Stimulated activated CD8-positive, alpha-beta memory T cell treated with anti-CD3 and anti-CD28 coated beads, Interleukin-4, amount 100 ng/mL, for 24 hours (primary cell): Measurements from ENCODE around the gene CDH15.
A peak's percentile ranks its signal among the peaks of the same experiment; 100 is the strongest.

ENCODE experiments used
- DNase-seq: peaks from one replicate; pipeline ENCODE4 v3.0.0-alpha.2; 2020; ENCODE audit warnings: low read depth

Gene CDH15, protein sequence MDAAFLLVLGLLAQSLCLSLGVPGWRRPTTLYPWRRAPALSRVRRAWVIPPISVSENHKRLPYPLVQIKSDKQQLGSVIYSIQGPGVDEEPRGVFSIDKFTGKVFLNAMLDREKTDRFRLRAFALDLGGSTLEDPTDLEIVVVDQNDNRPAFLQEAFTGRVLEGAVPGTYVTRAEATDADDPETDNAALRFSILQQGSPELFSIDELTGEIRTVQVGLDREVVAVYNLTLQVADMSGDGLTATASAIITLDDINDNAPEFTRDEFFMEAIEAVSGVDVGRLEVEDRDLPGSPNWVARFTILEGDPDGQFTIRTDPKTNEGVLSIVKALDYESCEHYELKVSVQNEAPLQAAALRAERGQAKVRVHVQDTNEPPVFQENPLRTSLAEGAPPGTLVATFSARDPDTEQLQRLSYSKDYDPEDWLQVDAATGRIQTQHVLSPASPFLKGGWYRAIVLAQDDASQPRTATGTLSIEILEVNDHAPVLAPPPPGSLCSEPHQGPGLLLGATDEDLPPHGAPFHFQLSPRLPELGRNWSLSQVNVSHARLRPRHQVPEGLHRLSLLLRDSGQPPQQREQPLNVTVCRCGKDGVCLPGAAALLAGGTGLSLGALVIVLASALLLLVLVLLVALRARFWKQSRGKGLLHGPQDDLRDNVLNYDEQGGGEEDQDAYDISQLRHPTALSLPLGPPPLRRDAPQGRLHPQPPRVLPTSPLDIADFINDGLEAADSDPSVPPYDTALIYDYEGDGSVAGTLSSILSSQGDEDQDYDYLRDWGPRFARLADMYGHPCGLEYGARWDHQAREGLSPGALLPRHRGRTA

DNA sequence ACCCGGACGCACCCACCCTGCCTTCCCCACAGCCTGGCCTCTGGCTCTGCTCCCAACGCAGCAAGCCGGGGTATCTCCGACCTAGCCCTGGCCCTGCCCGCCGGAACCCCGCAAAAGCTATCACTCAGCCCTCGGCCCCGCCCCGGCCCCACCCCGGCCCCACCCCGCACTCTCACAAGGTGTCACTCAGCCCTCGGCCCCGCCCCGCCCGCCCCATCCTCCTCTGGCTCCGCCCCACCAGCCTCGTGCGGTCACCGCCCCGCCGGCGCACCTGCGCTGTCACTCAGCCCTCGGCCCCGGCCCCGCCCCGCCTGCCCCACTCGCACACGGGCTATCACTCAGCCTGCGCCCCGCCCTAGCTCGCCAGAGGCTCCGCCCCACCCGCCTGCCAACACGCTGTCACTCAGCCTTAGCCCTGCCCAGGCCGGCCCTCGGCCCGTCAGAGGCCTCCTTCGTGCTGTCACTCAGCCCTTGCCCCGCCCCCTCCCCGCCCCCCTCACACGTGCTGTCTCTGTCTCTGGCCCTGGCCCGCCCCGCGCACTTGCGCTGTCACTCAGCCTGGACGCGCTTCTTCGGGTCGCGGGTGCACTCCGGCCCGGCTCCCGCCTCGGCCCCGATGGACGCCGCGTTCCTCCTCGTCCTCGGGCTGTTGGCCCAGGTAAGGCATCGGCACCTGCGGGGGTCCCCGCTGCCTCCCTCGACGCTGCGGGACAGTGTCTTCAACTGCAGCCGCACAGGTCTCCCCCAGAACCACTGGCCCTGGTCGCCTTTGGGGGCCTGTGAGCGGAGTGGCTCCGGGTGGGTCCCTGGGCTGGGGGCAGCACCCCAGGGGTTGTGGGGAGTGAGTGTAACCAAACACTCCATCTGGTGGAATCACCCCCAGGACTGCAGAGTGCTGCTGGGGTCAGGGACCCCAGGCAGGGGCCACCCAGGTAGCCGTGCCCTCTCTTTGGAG is at the start of gene CDH15:
TSS of gene CDH15 (plus strand) at position 533 of the 955 bp plus-strand sequence. CDS start at position 617, 84 bp downstream.
- DNase-seq: peak; percentile 91

DNA sequence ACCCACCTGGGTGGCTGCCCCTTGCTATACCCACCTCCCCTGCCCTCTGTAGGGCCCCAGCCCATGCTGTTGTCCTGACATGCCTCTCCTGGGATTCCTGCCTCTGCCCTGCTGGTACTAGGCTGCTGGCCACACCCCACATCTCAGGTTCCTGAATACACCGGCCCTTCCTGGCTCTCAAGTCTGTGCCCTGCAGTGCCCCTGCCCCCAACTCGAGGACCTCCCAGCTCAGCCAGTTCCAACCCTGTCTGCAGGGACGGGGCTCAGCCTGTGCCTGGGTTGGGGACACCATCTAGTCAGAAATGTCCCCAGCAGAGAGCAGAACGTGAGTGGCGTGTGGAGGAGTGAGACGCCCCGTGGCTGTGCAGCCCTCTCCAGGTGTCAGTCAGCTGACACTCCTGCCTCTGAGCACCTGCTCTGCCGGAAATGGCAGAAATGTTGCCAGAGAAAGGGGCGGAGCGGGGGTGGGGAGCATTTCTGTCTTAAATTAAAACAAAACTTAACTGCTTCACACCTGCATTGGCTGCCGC is 49.2 kb upstream of the CDH15 start:
- no peak for DNase-seq

DNA sequence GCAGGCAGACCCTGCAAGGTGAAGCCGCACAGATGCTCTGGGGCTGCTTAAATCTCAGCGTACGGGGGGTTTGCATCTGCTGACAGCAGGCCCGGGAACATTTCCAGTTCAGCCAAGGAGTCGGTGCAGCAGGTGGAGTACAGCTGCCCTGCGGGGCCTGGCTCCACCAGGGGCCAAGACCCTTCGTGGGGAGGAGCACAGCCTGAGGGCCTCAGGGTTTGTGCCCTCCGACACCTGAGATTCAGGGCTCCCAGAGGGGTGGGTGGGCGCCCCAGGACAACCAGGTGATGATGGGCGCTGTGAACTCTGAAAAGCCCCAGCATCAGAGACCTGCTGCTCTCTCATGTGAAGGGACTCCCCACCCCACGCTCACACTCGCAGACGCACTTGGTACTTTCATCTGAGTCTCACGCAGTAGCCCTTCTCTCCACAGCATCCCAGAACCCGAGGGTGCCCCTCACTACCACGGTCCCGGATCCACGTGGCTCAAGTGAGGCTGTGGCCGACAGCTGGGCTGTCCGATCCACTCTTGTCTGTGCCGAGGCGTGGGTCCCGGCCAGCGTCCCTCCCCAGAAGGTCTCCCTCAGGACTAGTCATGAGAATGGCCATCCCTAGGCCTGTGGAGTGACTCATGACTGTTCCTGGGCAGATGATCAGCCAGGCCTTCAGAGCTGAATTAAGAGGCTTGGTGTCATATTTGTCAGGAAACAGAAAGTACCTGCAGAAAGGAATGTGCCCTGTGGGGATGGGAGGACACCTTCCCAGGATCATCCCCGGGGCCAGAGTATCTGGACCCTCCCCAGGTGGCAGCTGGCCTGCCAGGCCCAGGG is 48.3 kb upstream of the CDH15 start:
- DNase-seq: no peak

DNA sequence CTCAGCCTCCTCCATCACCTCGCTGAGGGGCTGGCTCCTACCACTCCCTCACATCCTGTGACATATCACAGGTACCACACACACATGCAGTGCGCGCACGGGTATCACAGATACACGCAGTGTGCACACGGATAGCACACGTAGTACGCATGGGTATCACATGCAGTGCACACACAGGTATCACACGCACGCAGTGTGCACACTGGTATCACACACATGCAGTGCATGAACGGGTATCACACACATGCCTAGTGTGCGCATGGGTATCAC is 47.8 kb upstream of the CDH15 start:
- DNase-seq: no peak

DNA sequence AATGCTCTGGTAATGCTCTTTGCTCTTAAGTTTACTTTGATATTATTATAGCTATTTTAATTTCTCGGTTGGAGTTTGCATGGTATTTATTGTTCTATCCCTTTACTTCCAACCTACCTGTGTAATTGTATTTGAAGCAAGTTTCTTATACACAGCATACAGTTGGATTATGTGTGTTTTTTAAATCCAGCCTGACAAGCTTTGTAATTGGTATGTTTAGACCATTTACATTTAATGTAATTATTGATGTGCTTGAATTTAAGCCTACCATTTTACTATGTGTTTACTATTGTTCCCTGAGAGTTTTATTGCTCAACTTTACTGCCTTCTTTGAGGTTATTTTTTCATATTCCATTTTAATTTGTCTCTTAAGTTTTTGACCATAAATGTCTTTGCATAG is 42.2 kb upstream of the CDH15 start:
- DNase-seq: no peak

DNA sequence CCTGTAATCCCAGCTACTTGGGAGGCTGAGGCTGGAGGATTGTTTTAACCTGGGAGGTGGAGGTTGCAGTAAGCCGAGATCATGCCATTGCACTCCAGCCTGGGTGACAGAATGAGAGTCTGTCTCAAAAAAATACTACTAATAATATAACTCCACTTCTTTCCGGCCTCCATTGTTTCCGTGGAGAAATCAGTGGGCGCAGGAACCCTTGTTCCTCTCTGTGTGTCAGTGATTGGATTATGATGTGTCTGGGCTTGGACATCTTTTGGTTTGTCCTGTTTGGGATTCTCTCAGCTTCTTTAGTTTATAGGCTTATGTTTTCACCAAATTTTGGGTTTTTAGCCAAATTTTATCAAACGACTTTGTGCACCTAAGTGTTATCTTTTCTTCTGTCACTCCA is 41.1 kb upstream of the CDH15 start:
- no peak for DNase-seq

DNA sequence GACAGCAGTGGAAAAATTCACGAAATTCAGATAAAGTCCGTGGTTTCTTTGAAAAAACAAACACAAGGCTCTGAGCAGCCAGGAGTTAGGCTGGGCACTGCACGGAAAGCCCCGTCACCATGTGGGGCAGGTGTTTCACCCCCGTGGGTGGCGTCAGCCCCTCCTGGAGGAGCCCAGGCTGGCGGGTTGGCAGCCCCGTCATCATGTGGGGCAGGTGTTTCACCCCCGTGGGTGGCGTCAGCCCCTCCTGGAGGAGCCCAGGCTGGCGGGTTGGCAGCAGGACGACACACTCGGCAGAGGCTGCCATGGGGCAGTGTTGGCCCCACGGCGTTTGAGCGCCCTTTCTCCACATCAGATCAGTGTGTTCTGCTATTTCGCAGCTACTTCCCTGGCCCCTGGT is 39.8 kb upstream of the CDH15 start:
- DNase-seq: no peak

DNA sequence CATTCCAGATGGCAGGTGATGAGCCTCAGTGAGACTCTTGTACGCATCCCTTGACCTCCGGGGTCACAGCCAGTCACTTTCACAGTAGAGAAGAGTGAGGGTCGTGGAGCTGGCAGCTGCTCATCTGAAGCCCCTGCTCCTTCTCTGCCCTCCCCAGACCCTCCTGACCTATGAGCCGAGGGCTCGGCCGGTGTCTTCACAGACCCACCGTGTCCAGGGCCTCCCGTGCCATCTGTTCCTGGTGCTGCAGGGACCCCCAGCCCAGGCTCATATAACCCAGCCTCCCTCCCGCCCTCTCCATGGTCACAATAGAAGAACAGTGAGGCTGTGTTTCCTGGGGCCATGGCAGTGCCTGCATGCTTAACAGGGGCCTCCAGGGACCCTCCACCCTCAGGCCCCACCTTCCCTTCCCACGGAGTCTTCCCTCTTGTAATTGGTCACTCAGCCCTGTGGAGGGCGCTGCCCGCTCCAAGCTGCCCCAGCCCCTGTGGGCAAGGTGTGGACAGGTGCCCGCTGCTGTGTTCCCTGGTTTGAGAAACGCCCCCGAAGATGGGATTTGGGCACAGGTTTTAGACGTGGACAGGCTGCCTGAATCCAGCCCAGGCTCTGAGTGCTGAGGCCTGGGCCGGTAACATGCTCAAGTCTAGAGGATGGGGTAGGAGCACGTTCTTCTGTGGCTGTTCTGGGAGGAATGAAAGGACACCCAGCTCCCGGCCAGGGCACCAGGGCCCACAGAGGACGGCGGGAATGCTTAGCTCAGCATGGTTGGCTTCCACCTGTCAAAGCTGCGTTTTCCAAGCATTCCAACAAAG is 39.1 kb upstream of the CDH15 start:
- DNase-seq: no peak

DNA sequence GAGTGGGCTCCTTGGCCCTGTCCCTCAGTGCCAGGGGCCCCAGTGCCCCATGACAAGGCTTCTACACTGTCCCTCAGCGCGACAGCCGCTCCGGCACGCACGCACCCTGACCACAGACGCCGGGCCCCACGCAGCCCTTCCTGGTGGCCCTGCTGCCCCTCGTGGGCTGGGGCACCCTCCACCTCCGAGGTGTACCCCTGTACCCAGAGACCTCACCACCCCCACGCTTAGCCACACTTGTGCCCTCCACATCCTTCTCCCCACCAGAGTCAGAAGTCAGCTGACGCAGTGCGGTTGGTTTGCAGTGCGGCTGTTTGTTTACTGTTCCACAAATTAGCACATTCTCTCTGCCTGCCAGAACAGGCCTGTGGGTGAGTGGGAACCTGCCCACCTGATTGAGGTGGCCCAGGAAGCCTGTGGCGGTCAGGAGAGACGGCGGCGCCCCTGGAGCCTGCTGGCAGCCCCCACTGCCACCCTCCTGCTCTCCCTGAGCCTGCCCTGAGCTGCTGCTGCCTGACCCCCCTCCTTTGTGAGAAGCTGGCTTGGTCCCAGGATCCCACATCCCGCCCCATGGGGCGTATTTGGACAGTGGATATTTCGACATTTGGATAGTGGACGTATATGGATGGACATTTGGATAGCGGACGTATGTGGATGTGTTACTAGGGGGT is 38.0 kb upstream of the CDH15 start:
- DNase-seq: no peak

DNA sequence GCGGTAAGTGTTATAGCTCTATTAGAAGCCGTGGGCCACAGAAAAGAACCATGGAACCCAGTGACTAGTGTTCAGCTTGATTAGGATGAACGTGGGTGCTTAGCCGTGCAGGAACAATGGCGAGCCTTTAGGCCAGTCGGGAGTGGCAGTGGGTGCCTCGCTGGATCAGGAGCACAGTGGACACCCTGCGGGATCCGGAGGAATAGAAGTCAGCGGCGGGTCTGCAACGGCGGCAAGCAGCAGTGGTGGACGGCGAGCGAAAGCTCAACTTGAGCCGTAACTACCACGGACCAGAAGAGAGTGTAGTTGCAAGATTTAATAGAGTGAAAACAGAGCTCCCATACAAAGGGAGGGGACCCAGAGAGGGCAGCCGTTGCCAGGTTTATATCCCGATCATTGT is 37.3 kb upstream of the CDH15 start:
- no peak for DNase-seq

DNA sequence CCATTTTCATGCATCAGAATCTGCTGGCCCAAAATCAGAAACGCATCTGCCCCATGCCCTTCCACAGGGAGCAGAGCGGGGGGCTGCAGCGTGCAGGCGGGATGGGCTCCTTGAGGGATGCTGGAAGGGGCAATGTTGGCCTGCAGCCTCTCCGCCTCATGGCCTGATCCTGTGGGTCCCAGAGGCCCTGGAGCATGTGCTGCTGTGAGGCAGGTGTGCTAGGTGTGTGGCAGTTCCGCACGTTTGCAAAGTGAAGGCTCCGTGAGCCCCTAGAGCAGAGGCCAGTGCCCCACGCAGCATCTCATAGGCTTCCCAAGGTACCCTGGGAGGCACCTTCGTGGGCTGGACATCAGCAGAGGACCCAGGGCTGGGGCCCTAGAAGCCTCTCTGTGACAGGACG is 36.4 kb upstream of the CDH15 start:
- no peak for DNase-seq

DNA sequence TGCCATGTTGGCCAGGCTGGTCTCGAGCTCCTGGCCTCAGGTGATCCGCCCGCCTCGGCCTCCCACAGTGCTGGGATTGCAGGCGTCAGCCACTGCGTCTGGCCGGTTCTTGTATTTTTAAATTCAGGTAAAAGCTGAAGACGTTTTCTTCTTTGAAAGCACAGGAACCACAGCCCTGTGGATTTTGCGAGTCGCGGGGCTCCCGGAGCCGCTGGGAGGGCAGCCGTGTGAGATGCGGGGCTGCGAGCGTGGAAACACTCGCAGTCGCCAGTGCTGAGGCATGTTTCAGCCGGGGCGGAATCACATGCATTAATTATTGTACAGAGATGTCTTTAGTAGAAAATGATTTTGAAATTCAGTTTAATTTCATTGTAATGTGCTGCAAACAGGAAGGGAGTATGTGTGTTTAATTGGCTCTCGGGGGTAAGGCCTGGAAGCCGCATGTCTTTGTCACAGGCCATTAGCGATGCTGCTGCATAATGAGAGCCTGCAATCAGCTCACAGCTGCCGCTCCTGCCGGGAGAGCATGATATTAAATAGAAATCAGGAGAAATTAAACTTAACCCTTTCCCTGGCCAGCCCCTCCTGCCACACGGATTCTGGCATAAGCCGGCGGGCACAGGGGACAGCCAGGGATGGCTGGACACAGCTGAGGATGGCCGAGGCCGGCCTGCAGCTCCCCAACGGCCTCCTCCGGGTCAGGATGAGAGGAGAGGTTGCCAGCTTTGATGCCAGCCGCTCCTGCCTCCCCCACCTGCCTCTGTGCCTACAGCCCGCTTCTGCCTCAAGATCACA is 35.4 kb upstream of the CDH15 start:
- no peak for DNase-seq

DNA sequence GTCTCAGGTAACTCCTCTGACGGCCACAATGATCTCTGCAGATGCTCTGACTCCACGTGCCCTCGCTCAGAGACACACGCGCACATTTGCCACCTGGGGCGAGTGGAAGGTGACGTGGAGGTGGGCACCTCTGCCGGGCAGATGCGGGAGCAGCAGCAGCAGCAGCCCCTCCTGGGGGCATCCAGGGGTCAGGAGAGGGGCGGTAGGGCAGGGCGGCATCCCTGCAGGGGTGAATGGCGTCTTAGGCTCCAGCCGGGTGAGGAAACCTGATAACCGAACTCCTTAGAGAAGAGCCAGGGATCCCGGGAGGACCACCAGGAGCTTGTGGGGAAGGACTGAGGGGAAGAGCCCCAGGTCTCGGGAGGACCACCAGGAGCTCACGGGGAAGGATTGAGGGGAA is 34.6 kb upstream of the CDH15 start:
- DNase-seq: no peak

DNA sequence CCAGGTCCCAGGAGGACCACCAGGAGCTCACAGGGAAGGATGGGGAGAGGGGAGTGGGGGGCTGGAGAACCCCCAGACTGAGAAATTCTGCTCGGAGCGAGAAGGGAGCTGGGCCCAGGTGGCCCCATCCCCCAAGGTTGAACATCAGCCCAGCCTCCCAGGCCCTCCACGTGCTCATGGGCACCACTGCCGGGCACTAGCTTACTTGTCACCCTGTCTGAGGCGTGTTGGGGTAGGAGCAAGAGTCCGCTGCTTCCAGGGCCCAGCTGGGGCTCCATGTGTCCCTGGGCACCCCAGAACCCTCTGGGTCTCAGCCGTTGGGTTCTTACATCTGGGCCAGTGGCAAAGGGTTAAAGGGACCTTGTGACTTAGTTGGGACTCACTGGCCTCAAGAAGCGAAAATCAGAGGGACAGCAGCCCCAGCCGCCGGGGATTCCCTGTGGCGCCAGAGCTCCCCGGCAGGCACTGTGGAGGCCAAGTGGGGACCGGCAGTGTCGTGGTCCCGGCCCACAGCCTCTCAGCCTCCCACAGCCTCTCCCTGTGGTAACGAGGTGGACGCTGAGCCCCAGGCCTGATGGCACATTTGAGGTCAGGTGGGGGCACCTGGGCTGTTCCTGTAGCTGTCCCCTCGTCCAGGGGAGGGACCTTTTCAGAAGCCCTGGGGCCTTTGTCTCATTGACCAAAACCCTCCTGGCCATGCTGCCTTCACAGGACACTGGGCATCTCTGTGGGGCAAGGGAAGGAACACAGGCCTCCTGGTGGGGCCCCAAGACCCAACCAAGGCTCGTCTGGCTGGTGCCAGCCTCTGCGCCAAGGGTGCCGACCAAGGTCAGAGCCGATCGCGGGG is 33.7 kb upstream of the CDH15 start:
- no peak for DNase-seq

DNA sequence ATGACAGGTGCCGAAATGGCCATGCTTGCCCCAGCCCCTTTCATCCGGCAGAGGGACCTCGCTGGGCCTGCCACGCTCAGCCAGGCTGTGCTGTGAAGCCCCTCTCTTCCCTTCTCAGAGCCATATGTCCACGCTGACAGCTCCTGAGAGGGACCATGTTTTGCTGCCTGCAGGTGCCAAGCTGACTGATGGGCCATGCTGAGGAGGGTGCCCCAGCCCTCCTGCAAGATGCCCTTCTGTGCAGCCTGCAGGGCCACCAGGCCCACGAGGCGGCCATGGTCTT is 33.1 kb upstream of the CDH15 start:
- no peak for DNase-seq

DNA sequence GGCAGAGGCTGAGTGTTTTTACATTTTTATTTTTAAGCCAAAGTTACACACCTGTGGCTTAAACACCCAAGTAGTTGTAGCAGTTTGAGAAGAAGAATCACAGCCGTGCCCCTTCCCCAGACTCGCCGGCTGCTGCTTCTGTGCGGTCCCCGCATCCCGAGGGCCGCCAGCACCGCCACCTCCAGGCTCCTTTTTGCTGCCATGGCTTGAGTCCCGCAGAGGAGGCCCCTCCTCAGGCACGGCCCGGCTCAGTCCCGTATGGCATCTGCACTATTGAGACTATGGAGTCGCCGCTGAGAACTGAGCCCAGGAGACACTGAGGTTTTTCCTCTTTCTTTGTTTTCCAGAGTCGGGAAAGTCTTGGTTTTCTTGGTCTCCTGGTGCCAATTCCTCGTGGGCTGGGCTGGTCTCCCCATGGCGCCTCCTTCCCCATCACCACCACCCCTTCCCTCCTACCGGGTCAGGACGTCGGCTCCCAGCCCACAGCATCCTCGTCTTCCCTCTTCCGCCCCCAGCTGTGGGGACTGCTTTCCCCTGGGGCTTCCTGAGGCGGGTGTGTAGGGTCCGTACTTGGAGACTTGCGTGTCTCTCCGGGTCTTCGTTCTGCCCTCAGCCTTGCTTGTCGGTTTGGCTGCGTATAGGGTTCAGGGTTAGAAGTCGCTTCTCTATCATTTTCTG is 32.6 kb upstream of the CDH15 start:
- DNase-seq: no peak

DNA sequence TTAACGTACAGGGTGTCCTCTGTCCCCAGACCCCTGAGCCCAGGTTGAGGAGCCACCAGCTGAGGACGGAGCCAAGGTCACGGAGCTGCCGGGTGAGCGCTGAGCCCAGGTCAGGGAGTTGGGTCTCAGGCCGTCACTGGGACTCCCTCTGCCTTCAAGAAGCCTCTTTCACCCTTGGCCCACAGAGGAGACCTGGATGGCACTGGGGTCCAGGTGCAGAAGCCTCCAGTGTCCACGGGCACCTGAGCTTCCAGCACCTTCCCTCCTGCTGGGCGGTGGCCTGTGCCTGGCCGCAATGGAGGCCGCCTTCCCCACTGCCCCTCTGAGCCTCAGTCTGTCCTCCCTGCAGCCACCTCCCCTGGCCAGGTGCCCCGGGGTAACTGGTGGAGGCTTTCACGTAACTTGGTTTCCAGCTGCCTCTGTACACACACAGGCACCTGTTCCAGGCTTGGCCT is 31.6 kb upstream of the CDH15 start:
- DNase-seq: no peak

DNA sequence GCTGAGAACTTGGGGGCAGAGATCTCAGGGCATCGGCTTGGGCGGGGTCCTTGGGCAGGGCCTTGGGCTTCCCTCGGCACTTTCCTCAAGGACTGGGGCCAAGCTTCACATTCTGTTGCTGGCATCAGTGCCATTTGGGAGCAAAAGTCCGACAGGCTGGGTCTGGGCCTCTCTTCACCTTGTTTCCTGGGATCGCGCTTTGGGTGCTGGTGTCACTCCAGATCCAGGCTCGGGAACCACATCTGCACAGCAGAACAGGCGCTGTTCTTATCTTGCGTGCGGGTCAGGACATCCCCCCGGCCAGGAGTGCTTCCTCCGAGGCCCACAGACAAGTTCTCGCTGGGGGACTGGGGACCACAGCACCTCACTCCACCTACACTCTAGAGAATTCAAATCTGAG is 31.1 kb upstream of the CDH15 start:
- no peak for DNase-seq
